OCI-LY3 (cell line): ENCODE data around the gene KRTAP4-16.
"Not testable (repeated sequence)": the region's sequence is repeated elsewhere in the genome, so short reads cannot be mapped to it uniquely, and the experiment has no call there.

Experiments
- H2AFZ ChIP-seq: fragments of 200-600, 300-600 bp; shearing (Covaris generic); 2 replicates; pipeline ENCODE4 v1.6.0; 2014; ENCODE audit warnings: antibody characterized with exemption, low read depth, low read length
- H3K27ac ChIP-seq: fragments of 200-600, 300-600 bp; sonication (generic); 2 replicates; pipeline ENCODE4 v1.5.1; 2014; ENCODE audit warnings: mild to moderate bottlenecking, low read length, moderate library complexity, mixed read lengths
- H3K27me3 ChIP-seq: fragments of 200-600, 300-600 bp; sonication (generic); 2 replicates; pipeline ENCODE4 v1.6.1; 2014; ENCODE audit warnings: low read depth, low read length, mixed read lengths
- H3K36me3 ChIP-seq: fragments of 200-600, 300-600 bp; sonication (generic); replicated peaks from 2 replicates; pipeline ENCODE3; 2014; ENCODE audit warnings: low read depth, low read length, mixed read lengths
- H3K4me1 ChIP-seq: fragments of 300-600, 200-600 bp; sonication (generic); 2 replicates; pipeline ENCODE4 v1.6.1; 2014; ENCODE audit warnings: low read length, mixed read lengths
- H3K4me2 ChIP-seq: fragments of 200-600, 300-600 bp; sonication (generic); 2 replicates; pipeline ENCODE4 v1.6.1; 2014; ENCODE audit warnings: low read length, mixed read lengths
- H3K4me3 ChIP-seq: fragments of 300-600, 200-600 bp; sonication (generic); 2 replicates; pipeline ENCODE4 v1.5.1; 2014; ENCODE audit warnings: antibody characterized with exemption, mild to moderate bottlenecking, low read length, moderate library complexity
- H3K79me2 ChIP-seq: fragments of 300-600, 200-600 bp; shearing (Covaris generic); 2 replicates; pipeline ENCODE4 v1.6.1; 2014; ENCODE audit warnings: mild to moderate bottlenecking, low read length, mixed read lengths
- H3K9ac ChIP-seq: fragments of 300-600, 200-600 bp; shearing (Covaris generic); 2 replicates; pipeline ENCODE4 v1.6.0; 2014; ENCODE audit warnings: mild to moderate bottlenecking, low read length, moderate library complexity
- H3K9me3 ChIP-seq: fragments of 200-600, 300-600 bp; shearing (Covaris generic); 2 replicates; pipeline ENCODE4 v1.6.1; 2014; ENCODE audit warnings: low read length, mixed read lengths; ENCODE audit not compliant: insufficient read depth
- H4K20me1 ChIP-seq: fragments of 200-600, 300-600 bp; sonication (generic); 2 replicates; pipeline ENCODE4 v1.6.1; 2016; ENCODE audit warnings: low read length, mixed read lengths; ENCODE audit not compliant: insufficient read depth
- EZH2phosphoT487 ChIP-seq: fragments of 200-600 bp; shearing (Covaris generic); IDR thresholded peaks from 2 replicates; pipeline ENCODE4 v1.6.1; 2018; ENCODE audit warnings: antibody characterized with exemption, mixed run types, low read depth
- TF ChIP-seq, protein P1 (sequence below): fragments of 200-600, 300-600 bp; sonication (generic); IDR thresholded peaks from 2 replicates; pipeline ENCODE4 v1.5.1; 2014; ENCODE audit warnings: antibody characterized with exemption, low read length, low read depth

KRTAP4-16 gene

DNA sequence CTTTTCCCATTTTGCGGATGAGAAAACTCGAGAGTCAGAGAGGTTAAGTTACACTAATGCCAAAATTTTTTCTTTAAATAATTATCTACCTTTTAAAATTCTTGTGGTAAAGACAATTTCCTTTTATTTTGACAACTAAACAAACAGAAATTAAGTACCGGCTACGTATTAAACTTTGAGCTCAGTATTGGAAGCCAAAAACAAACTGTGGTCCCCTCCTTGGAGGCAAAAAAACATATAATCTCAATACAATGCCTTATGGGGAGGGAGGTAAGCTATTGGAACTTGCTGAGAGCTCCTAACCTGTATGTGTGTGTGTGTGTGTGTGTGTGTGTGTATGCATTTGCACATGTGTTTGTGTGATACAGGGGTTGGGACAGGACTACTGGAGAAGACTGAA, 38.6 kb downstream of the KRTAP4-16 start:
- Histone ChIP-seq H3K4me1 (no peaks in the 10 kb centered on the region), H3K4me3 (no peak overlapping the region), H3K9ac (no peak overlapping the region), H3K27ac (no peak overlapping the region), H3K79me2 (no peaks in the 10 kb centered on the region), H3K9me3 (no peaks in the 10 kb centered on the region), H3K27me3 (peaks cover 23% of the 10 kb centered on the region), H2AFZ (no peak overlapping the region), H3K36me3 (no peaks in the 10 kb centered on the region), H3K4me2 (no peak overlapping the region), H4K20me1 (no peaks in the 10 kb centered on the region)
- TF ChIP-seq EZH2phosphoT487, result no peak
- TF ChIP-seq, protein P1, sequence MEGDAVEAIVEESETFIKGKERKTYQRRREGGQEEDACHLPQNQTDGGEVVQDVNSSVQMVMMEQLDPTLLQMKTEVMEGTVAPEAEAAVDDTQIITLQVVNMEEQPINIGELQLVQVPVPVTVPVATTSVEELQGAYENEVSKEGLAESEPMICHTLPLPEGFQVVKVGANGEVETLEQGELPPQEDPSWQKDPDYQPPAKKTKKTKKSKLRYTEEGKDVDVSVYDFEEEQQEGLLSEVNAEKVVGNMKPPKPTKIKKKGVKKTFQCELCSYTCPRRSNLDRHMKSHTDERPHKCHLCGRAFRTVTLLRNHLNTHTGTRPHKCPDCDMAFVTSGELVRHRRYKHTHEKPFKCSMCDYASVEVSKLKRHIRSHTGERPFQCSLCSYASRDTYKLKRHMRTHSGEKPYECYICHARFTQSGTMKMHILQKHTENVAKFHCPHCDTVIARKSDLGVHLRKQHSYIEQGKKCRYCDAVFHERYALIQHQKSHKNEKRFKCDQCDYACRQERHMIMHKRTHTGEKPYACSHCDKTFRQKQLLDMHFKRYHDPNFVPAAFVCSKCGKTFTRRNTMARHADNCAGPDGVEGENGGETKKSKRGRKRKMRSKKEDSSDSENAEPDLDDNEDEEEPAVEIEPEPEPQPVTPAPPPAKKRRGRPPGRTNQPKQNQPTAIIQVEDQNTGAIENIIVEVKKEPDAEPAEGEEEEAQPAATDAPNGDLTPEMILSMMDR, result no peak

DNA sequence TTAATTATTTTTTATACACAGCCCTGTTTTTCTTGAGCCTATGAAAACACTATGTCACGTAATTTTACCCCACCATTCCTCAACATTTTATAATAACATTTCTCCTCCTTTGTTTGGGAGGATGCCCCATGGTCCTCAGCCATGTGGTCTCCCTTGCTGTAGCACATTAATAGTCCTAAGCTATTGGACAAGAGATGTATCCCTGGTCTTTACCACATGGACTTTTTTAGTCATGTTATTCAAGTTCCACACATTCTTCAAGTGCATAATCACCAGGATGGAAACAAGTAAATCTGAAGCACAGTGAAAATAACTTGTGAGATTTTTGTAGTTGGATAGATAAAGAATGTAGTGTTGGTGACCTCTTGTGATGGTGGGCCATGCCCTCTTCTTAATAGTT, 40.0 kb downstream of the KRTAP4-16 start:
- Histone ChIP-seq H3K9me3 (no peaks in the 10 kb centered on the region), H3K4me1 (no peaks in the 10 kb centered on the region)

DNA sequence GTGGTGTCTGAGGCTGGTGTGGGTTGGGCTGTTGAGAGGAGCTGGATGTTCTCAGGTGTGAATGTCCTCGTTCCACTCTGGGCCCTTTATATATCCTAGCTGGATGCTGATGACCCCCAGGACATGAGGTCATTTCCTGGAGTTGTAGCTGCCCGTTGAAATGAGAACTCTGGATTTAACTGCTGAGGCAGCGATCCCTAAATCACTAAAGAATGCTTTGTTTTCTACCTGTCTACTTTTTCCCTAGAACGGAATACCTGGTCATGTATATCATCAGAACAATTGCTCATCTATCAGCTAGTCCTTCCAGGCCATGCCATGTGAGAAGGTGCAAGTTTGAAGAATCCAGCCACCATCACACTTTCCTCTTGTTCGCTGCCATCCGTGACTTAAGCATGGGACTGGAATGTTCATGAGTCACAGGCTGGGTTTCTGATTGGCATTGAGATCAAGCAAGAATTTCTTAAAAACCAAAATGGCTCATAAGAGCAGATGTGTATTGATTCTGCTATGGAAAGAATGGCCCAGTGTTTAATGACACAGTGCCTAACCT, 41.9 kb downstream of the KRTAP4-16 start, which contains the start of gene KRTAP2-3:
KRTAP2-3 (minus strand) TSS at position 63 of the 553 bp plus-strand sequence. CDS start 64 bp downstream, outside the sequence.
- Histone ChIP-seq H3K36me3 (no peaks in the 10 kb centered on the region), H3K4me1 (no peaks in the 10 kb centered on the region), H3K27ac (no peak within 1 kb of the TSS), H3K27me3 (peaks cover 23% of the 10 kb centered on the region), H3K79me2 (no peaks in the 10 kb centered on the region), H4K20me1 (no peaks in the 10 kb centered on the region), H2AFZ (no peak within 1 kb of the TSS), H3K4me2 (no peak within 1 kb of the TSS), H3K9ac (no peak within 1 kb of the TSS), H3K9me3 (no peaks in the 10 kb centered on the region), H3K4me3 (no peak within 1 kb of the TSS)
- TF ChIP-seq, protein P1, result no peak
- TF ChIP-seq EZH2phosphoT487, result no peak

More for the DNA sequence above, 40.0 kb downstream of the KRTAP4-16 start:
- H3K36me3 ChIP-seq, result no peaks in the 10 kb centered on the region
- no peaks in the 10 kb centered on the region for H4K20me1 ChIP-seq
- H3K27me3 ChIP-seq, result peaks cover 23% of the 10 kb centered on the region
- H3K27ac ChIP-seq, result no peak overlapping the region
- TF ChIP-seq EZH2phosphoT487, result no peak
- TF ChIP-seq, protein P1, result no peak
- H3K9ac ChIP-seq, result no peak overlapping the region
- no peaks in the 10 kb centered on the region for H3K79me2 ChIP-seq
- no peak overlapping the region for H3K4me3 ChIP-seq
- H3K4me2 ChIP-seq, result no peak overlapping the region
- no peak overlapping the region for H2AFZ ChIP-seq

DNA sequence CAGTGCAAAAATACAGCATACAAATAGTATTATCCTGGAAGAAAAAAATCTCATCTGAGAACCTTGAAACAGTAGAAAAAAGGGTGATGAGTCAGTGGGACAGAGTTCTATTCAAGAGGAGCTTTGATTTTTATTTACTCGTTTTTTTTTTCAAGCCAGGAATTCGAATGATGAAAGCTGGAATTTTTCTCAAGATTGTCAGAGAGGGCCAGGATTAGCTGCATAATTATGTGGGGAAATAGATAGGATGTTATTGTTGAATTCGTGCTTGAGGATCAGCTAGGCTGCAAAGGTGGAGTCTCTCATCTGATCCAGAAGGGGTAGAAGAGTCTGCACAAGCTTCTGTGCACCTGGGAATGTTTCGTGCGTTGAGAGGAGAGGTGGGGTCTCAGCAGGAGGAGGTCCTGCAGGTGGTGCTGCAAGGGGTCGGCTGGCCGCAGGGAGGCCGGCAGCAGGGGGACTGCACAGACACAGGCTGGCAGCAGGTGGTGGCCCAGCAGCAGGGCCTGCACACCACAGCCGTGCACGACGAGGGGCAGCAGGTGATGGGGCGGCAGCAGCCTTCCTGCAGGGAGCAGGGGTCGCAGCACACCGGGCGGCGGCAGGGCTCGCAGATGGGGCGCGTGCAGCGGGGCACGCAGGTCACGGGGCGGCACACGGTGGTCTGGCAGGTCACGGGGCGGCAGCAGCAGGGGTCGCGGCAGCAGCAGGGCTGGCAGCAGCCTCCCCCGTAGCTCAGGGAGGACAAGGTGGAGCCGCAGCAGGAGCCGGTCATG, 42.5 kb downstream of the KRTAP4-16 start:
- H2AFZ ChIP-seq, H3K9me3 ChIP-seq, H3K4me1 ChIP-seq, H3K4me2 ChIP-seq, H4K20me1 ChIP-seq, H3K36me3 ChIP-seq, H3K4me3 ChIP-seq, H3K27ac ChIP-seq, H3K9ac ChIP-seq, H3K79me2 ChIP-seq: not testable (repeated sequence)
- H3K27me3 ChIP-seq, result peaks cover 23% of the 10 kb centered on the region
